Stimulated activated CD8-positive, alpha-beta memory T cell treated with anti-CD3 and anti-CD28 coated beads, Interleukin-15, amount 100 ng/mL, for 1 hour (primary cell): Measurements from ENCODE around the gene NINJ2.

Experiments
- DNase-seq: peaks from one replicate; pipeline ENCODE4 v3.0.0-alpha.2; 2020; ENCODE audit warnings: low read depth

Gene NINJ2

DNA sequence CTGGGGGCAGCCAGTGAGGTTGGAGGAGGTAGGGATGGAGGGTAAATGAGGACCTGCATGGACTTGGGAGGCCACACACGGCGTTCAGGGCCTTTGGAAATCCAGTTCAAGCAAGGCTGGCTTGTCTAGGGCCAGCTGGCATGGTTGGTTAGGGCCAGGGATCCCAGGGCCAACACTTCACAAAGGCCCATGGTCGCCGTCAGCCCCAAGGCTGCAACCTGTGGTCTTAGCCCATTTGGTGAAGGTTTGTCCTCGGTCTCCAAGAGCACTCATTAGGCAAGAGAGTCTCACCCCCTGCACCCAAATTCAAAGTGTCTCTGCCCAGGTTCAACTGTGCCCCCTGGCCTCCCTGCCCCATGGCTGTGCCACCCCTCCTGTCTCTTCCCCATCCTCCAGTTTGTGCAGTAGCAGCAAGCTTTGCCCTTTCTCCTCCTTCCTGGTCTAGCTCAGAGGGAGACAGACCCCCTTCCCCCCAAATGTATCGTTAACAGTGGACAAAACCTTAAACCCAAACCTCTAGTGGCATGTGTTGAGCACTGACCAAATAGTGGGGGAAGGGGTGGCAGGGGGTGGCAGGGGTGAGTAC lies 94.1 kb downstream of the NINJ2 start:
- no peak for DNase-seq

GRCh38 chr12:568486-568885 lies 94.8 kb downstream of the NINJ2 start:
- no peak for DNase-seq

DNA sequence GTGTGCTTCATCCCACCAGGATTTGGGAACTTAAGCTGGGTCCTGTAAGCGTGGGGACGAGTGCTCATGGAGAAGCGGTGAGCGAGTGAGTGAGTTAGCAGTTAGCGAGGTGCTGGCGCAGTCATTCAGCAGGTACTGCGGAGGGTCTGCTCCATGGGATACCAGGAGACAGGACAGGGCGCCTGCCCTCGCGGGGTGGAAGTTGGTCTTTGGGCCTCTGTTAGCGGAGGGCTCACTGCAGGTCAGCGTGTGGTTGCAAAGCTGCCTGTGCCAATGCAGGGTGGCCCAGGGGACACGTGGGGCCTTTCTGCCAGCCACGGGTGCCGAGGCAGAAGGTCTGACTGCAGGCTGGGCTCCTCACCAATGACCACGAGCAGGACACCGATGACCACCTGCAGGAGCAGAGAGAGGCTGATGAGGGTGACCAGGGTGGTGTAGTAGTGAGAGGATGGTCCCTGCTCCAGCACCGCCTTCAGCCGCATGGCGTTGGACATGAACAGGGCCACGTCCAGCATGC lies 97.6 kb downstream of the NINJ2 start:
- DNase-seq = no peak

DNA sequence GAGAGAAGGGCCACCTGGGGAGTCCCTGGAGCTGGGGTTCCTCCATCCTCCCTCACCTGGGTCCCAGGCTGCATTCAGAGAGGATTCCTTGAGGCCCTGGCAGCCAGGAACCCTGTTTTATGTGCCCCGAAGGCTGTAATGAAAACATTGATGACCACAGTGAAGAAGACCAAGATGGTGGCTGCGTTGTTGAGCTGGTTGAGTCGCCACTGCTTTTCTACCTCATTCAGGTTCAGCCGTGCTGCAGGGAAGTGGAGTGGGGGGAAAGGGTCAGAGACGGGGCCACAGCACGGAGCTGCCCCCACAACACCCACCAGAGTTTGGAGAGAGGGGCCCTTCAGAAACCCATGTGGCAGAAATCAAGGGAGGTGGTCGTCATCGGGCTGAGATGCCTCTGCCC lies 98.1 kb downstream of the NINJ2 start:
- no peak for DNase-seq

- no peak for DNase-seq
These were observed 99.4 kb downstream of the NINJ2 start for GRCh38 chr12:563787-564298.

GRCh38 chr12:563250-563781 lies 99.9 kb downstream of the NINJ2 start:
- DNase-seq = no peak

DNA sequence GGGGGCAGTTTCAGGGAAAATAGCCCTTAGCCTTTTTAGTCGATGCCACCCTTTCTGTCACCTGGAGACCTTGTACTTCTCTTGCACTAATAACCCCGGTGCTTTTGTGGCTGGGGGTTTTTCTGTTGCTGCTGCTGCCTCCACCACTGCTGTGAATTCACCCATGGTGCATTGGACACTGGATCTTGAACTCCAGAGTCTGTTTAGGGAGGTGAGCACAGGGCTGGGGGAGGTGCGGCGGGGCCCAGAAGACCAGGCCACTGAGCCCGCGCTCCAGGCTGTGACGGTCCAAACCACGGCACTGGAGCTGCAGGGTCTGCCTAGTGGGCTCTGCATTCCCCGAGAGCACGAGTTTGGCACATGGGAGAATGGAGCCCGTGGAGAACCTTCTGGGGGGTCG lies 100.6 kb downstream of the NINJ2 start:
- DNase-seq = no peak

- DNase-seq = no peak
These were observed 101.2 kb downstream of the NINJ2 start for GRCh38 chr12:561908-562593.

- DNase-seq = no peak
These were observed 101.9 kb downstream of the NINJ2 start for GRCh38 chr12:561391-561705.

DNA sequence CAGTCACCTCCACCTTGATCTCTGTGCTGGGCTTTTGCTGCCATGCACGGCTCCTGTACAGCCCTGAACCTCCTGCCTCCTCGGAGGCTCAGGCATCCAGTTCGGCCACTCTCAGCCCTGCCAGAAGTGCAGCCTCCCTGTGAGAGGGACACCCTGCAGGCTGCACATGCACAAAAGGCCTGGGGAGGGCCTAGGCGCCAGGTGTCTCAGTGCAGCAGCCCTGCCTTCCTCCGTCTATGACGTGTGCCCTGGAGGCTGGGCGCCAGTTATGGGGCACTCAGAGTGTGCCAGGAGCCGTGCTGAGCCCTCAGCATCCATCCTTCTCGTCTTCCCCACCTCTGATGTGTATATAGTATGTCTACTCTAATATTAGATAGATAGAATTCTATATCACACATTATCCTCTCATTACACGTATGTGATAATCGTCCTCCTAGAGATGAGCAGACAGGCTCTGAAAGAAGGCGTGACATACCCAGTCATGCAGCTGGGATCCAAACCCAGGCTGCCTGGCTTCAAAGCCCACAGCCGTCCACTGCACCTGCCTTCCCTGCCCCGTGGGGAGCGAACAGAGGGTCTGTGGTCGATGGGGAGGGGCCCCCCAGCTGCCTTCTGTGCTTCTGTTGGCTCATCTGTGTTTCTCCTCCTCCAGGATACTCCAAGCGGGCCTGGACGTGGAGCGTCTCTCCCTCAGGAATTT lies 102.4 kb downstream of the NINJ2 start:
- DNase-seq = no peak

DNA sequence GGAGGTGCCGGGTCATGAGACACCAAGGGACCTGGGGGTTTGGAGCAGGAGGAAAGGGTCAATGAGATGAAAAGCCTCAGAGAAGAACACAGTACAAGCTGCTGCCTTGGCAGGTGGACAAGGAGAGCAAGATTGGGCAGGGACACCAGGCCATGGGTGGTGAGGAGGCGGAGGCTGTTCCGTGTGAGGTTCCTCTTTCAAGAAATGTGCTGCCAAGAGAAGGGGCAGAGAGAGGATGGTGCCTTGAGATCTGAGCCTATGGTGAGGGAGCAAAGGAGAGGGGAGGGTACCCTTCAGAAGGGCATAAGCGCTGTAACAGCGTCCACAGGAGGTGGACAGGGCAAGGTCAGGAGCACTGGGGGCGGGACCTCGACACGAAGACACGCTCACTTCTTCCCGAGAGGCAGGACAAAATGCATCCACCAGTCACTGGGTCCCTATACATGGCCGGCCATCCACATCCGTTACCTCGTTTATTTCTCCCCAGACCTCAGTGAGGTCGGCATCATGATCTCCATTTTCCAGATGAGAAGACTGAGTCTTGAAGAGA lies 103.3 kb downstream of the NINJ2 start:
- DNase-seq = no peak

GRCh38 chr12:559208-559905 lies 103.9 kb downstream of the NINJ2 start:
- no peak for DNase-seq

- DNase-seq = no peak
These were observed 104.7 kb downstream of the NINJ2 start for GRCh38 chr12:558580-558979.

- no peak for DNase-seq
These were observed 106.7 kb downstream of the NINJ2 start for GRCh38 chr12:556498-556897.

DNA sequence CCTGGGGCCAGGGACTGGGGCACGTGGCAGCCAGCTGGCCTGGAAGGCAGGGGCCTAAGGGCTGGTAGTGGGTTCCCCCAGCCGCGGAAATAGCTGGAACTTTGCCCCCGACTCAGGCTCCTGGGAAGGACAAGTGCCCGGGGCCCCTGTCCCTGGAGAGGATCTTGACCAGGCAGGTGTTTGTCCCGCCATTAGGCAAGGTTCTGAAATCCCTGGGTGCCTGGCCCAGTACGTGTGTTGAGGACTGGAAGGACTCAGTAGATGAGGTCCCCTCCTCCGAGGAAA lies 109.3 kb downstream of the NINJ2 start:
- no peak for DNase-seq

DNA sequence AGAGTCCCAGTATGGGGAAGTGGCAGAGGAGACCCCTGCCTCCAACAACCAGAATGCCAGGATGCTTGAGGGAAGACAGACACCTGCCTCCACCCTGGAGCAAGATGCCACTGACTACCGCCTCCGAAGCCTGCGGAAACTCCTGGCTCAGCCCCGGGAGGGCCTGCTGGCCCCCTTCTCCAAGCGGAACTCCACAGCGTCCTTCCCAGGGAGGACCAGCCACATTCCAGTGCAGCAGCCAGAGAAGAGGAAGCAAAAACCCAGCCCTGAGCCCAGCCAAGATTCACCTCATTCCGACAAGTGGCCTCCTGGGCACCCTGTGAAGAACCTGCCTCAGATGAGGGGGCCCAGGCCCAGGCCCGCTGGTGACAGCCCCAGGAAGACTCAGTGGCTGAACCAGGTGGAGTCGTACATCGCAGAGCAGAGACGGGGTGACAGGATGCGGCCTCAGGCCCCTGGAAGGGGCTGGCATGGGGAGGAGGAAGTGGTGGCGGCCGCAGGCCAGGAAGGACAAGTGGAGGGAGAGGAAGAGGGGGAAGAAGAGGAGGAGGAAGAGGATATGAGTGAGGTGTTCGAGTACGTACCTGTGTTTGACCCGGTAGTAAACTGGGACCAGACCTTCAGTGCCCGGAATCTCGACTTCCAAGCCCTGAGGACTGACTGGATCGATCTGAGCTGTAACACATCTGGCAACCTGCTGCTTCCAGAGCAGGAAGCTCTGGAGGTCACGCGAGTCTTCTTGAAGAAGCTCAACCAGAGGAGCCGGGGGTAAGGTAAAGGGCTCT lies 109.8 kb downstream of the NINJ2 start:
- no peak for DNase-seq

DNA sequence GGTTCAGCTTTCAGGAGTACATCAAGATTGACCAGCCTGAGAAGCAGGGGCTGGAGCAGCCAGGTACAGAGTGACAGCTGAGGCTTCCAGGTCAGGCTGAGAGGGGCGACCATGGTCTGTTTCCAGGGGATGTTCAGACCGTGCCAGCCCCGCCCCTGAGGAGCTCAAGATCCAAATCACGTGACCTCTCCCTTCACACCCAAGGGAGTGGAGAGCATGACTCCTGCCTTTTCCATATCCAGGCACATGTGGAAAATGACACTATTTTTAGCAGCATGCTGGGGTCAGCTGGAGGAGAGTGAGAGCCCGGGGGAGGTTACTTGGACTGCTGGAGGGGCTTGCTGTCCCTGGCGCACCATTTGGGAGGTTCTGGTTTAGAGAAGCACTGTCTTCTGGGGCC lies 110.8 kb downstream of the NINJ2 start:
- no peak for DNase-seq

DNA sequence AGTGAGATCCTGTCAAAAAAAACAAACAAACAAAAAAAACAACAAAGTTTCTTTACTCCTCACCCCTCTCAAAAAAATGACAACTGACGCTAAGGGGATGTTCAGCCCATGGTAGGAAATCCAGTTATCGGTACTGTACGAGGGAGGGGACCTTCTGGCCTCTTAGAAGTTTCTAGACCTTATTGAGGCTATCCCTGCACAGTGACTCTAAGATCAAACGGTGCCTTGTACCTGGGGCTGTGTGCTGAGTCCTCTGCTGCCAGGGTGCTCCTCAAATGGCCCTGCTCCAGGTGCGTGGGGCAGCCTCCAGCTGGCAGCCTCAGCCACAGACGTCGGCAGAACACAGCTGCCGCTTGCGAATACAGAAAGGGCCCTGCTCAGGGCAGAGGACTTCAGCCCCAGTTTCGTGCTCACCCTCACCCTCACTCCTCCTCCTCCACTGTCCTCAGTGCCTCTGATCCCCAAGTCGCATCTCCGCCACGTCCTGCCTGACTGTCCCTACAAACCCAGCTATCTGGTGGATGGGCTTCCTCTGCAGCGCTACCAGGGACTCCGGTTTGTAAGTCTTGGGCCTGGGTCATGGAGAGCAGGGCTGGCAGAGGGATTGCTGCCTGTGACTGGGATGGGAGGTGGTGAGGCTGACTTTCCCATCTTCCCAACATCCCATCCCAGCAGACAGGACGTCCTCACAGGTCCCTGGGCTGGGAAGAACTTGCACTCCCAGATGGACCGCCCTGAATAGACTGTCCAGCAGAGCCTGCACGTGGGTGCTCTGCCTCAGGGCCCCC lies 112.6 kb downstream of the NINJ2 start:
- no peak for DNase-seq

- DNase-seq = no peak
These were observed 113.7 kb downstream of the NINJ2 start for GRCh38 chr12:549476-550082.

- DNase-seq = no peak
These were observed 115.3 kb downstream of the NINJ2 start for GRCh38 chr12:547883-548470.
